Skin epidermis (tissue), 12 donors: ENCODE results near the gene CRY2.

Source experiments
- H3K27ac ChIP-seq, 21 experiments: fragments of 200-600 bp; sonication (generic) in 11 of 21; one replicate each; pipeline ENCODE4 v1.5.0; 2020; ENCODE audit warnings: mild to moderate bottlenecking in 3 of 21, inconsistent platforms in 2 of 21, moderate library complexity in 2 of 21
- H3K4me3 ChIP-seq, 7 experiments: fragments of 200-600 bp; sonication (generic) in 2 of 7; one replicate each; pipeline ENCODE4 v1.5.0; 2020; ENCODE audit warnings: inconsistent platforms in 2 of 7, mild to moderate bottlenecking in 2 of 7, moderate library complexity in 1 of 7

The CRY2 gene

DNA sequence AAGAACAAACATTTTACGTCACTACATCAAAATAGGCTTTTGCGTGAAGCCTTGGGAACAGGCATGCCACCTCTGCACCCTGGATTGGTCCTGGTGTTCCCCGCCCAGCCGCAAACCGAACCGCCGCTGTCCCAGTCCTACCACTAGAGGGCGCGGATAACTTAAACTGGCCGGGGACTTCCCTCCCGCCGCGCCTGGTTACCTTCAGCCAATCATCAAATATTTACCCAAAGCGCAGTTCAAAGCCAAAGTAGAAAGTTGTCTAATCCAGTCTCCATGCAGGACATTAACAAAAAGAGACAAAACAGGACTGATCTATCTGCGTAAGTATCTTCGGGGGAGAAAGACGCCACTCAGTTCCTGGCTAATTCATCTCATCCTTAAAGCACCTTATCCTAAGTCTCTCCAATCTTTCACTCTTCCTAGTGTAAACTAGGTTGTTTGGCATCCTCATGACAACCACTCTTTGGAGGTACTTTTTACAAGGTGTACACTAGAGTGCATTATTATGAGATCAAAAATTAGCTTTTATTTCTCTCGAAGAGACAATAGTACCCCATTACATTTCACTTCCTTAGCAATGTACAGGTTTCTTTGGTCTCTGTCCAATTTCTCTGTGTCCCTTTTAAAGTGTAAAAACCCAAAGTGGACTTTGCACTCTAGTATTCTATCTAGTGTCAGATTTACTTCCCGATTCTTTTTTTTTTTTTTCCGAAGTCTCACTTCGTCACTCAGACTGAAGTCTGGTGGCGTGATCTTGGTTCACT, 3.9 kb upstream of the CRY2 start:
- Histone ChIP-seq H3K4me3 (no peak overlapping the region), H3K27ac (peak overlapping the region in 2 of 21 experiments; percentile 67 to 74)

DNA sequence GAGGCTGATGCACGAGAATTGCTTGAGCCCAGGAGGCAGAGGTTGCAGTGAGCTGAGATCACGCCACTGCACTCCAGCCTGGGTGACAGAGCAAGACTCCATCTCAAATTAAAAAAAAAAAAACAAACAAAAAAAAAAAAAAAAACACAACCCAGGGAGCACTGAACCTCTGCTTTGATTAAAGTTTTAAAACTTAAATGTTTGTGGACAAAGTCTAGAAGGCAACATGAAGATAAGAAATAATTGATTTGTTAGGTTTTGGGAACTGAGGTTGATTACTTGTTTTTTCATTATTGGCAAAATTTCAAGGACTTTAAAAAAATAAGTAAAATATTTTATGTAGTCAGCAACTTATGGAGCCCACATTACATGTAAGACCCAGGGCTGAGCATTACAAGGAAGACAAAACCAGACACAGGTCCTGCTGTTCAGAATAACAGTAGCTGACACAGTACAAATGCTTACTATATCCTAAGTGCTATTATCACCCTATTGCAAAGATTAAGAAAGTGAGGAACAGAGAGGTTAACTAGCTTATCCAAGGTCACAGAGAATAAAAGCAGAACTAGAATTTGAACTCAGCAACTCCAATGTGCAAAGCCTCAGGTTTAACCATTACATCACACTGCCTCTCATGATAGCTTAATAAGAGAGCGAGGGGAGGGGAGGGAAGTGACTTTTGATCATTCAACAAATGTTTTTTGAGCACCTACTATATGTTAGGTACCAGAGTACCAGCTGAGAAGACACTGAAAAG, 2.3 kb upstream of the CRY2 start:
- Histone ChIP-seq H3K27ac (peak overlapping the region in 2 of 21 experiments; percentile 13 to 99), H3K4me3 (no peak overlapping the region)

DNA sequence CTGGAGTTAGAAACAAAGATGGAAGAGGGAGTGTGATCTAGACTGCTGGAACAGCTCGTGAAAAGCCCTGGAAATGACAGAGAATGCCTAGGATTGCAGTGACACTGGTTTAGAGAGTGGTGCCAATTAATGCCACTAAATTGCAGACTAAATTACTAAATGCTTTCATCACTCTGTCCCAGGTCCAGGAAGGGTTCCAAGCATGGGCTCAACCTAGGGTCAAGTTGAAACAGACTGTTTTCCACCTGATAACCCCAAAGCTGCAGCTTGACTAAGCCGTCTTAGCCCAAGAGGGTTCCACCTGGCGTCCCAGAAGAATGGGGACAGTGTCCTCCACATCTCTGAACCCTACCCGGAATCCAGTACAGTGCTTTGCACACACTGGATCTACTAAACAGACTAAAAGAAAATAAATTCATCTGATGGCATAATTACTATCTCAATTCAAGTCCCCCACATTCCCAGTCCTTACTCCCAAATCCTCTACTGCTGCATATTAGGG, 1.1 kb upstream of the CRY2 start:
- H3K27ac ChIP-seq: peak overlapping the region in 16 of 21 experiments; percentile 25 to 99 (median 95)
- peak overlapping the region in 1 of 7 experiments; percentile 98 for H3K4me3 ChIP-seq

DNA sequence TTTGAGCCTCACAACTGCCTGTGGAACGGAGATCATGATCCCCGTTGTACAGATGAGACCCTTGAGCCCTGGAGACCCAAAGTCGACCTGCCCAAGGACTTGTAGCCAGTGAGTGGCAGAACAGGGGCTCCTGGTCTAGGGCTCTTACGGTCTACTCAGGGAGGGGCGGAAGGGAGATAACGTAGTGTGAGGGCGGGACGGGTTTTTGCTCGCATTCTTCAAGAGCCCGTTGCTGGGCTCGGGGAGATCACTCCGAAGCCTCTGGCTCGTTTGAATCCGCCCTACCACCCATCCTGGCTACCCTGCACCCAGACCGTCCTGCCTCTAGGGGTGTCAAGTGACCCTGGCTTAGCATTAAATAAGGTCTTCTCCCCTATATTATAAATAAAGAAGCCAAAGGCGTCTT, 639 bp downstream of the CRY2 start:
- Histone ChIP-seq H3K27ac (peak overlapping the region in 20 of 21 experiments; percentile 81 to 99 (median 96)), H3K4me3 (peak overlapping the region; percentile 78 to 99 (median 91))

GRCh38 chr11:45848654-45849081, 1.4 kb downstream of the CRY2 start:
- H3K27ac ChIP-seq: peak overlapping the region in 12 of 21 experiments; percentile 81 to 99 (median 97)
- H3K4me3 ChIP-seq: peak overlapping the region in 6 of 7 experiments; percentile 78 to 99 (median 92)

- Histone ChIP-seq H3K4me3 (no peak overlapping the region), H3K27ac (peak overlapping the region in 4 of 21 experiments; percentile 14 to 74 (median 42))
These were observed 3.2 kb downstream of the CRY2 start for GRCh38 chr11:45850446-45850845.

- H3K27ac ChIP-seq: peak overlapping the region in 8 of 21 experiments; percentile 5 to 75 (median 42)
These were observed 4.0 kb downstream of the CRY2 start for GRCh38 chr11:45851228-45851627.

GRCh38 chr11:45852018-45852711, 4.9 kb downstream of the CRY2 start:
- H3K4me3 ChIP-seq: no peak overlapping the region
- peak overlapping the region in 12 of 21 experiments; percentile 1 to 75 (median 48) for H3K27ac ChIP-seq

More at GRCh38 chr11:45851228-45851627, 4.0 kb downstream of the CRY2 start:
- H3K4me3 ChIP-seq: no peak overlapping the region

DNA sequence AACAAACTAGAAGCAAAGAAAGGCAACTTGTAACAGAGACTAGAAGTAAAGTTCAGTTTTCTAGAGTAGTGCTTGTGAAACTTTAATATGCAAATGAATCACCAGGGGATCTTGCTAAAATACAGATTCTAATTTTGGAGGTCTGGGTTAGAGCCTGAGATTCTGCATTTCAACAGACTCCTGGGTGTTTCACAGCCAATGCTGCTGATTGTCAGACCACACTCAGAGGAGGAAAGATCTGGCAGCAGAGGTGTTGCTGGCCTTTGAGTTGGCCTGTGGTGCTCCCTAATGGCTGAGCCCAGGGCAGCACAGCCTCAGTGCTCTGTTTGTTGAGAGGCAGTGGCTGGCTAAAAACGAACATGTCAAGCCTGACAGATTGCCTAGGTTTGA, 5.4 kb downstream of the CRY2 start:
- Histone ChIP-seq H3K4me3 (no peak overlapping the region), H3K27ac (peak overlapping the region in 9 of 21 experiments; percentile 3 to 75 (median 44))

GRCh38 chr11:45853332-45854219, 6.3 kb downstream of the CRY2 start:
- Histone ChIP-seq H3K4me3 (no peak overlapping the region), H3K27ac (peak overlapping the region in 5 of 21 experiments; percentile 22 to 92 (median 79))

GRCh38 chr11:45855308-45855707, 8.0 kb downstream of the CRY2 start:
- Histone ChIP-seq H3K27ac (peak overlapping the region in 16 of 21 experiments; percentile 7 to 92 (median 78)), H3K4me3 (no peak overlapping the region)

- H3K4me3 ChIP-seq: no peak overlapping the region
- peak overlapping the region in 19 of 21 experiments; percentile 7 to 92 (median 70) for H3K27ac ChIP-seq
These were observed 8.8 kb downstream of the CRY2 start for GRCh38 chr11:45856044-45856468.

GRCh38 chr11:45857961-45858474, 10.7 kb downstream of the CRY2 start:
- peak overlapping the region in 20 of 21 experiments; percentile 18 to 92 (median 74) for H3K27ac ChIP-seq
- H3K4me3 ChIP-seq: no peak overlapping the region

DNA sequence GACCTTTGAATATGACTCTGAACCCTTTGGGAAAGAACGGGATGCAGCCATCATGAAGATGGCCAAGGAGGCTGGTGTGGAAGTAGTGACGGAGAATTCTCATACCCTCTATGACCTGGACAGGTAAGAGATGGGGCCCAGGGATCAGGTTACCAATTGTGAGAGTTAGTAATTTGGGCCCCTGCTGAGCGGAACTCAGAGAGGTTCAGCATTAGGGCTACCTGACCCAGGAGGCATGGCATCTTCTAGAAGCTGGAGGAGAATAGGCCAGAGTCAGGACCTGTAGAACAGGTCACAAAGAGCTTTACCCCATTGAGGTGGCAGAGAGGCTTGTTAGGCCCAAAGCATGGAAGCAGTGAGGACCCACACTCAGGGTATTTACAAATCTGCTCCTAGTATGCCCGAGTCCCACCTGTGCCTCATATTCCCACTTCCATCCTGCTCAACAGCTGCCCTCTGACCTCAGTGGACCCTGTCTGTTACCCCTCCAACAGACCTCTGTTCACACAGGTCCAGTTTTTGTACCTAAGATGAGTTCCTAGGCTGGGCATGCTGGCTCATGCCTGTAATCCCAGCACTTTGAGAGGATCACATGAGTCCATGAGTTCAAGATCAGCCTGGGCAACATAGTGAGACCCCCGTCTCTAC, 11.6 kb downstream of the CRY2 start:
- Histone ChIP-seq H3K4me3 (no peak overlapping the region), H3K27ac (peak overlapping the region in 20 of 21 experiments; percentile 18 to 92 (median 74))

GRCh38 chr11:45859661-45860140, 12.4 kb downstream of the CRY2 start:
- no peak overlapping the region for H3K4me3 ChIP-seq
- peak overlapping the region in 19 of 21 experiments; percentile 33 to 92 (median 75) for H3K27ac ChIP-seq

DNA sequence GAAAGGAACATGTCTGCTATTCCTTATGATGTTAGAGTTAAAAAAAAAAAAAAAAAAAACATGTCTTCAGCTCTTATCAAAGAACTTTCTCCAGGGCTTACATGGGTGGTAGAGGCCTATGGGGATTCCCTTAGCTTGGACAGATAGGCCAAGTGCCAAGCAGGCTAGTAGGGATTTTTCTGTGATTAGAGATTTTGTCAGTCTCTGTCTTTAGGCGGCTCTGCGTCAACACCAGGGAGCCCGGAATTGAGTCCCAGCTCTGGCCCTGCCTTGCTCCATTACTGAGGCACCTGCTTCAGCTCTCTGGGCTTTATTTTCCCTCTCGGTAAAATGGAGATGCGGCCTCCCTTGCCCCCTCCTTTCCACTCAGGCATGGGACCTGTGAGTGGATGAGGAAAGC, 13.1 kb downstream of the CRY2 start:
- no peak overlapping the region for H3K4me3 ChIP-seq
- peak overlapping the region in 18 of 21 experiments; percentile 14 to 89 (median 74) for H3K27ac ChIP-seq

DNA sequence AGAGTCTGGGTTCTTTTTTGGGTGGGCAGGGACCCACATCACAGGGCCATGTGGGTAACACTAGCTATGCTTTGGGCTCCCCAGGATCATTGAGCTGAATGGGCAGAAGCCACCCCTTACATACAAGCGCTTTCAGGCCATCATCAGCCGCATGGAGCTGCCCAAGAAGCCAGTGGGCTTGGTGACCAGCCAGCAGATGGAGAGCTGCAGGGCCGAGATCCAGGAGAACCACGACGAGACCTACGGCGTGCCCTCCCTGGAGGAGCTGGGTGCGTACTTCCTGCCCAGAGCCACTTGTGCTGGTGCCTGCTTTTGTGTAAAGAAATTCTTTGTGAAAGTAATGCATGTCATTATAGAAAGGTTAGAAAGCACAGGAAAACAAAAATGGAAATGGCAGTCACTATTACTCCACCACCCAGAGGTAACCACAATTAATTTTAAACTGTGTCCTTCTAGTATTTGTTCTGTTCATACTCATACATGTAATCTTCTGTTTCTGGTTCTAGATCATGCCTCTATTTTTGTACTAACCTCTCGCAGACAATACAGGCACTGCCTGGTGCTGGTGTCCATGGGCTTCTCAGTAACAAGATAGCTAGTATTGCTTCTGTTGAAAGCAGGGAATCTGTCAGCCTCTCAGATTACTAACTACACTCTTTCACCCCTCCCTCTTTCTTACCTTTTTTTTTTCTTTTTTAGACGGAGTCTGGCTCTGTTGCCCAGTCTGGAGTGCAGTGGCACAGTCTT, 13.7 kb downstream of the CRY2 start:
- Histone ChIP-seq H3K4me3 (no peak overlapping the region), H3K27ac (peak overlapping the region in 7 of 21 experiments; percentile 14 to 86 (median 78))
